Panc1 (cell line): ENCODE data around the gene SDK2. TPM values are rescaled to one million over a fixed set of nuclear protein-coding genes. Genes with fewer than 3 reads are reported as not detected.

Source experiments
- ATAC-seq: fragments of 200-7000 bp; cut with Tn5 transposase; 2 replicates; pipeline ENCODE4 v1.9.1; 2020; ENCODE audit warnings: mild to moderate bottlenecking, moderate library complexity
- BruUV-seq: library from RNA; stranded (reverse); fragments of 400-500 nt; replicated peaks from 2 replicates; lab custom pipeline; 2021; lab: Mats Ljungman, UMichigan
- CTCF ChIA-PET: fragments of 300-600 bp; sonication (Branson Sonifier 250); formaldehyde crosslinking; loops from one replicate; lab custom pipeline; 2022; ENCODE audit warnings: antibody characterized with exemption; lab: Charles Lee
- POLR2A ChIA-PET: fragments of 300-600 bp; sonication (Branson Sonifier 250); formaldehyde crosslinking; loops from one replicate; lab custom pipeline; 2022; ENCODE audit warnings: antibody characterized with exemption; lab: Charles Lee
- DNase-seq: peaks from one replicate; pipeline ENCODE4 v3.0.0-alpha.2; 2010; ENCODE audit warnings: low read depth, low spot score
- H3K27ac ChIP-seq: 2 replicates; pipeline ENCODE4 v1.5.1; 2011; ENCODE audit warnings: mild to moderate bottlenecking, low read length, inconsistent platforms
- H3K27me3 ChIP-seq: fragments of 200-500 bp; sonication (Bioruptor generic); 2 replicates; pipeline ENCODE4 v1.6.0; 2014; ENCODE audit warnings: low read length, inconsistent platforms; ENCODE audit not compliant: control insufficient read depth, insufficient read depth
- H3K36me3 ChIP-seq: fragments of 200-500 bp; sonication (Bioruptor generic); 2 replicates; pipeline ENCODE4 v1.5.1; 2014; ENCODE audit warnings: inconsistent platforms, mild to moderate bottlenecking, low read length, moderate library complexity; ENCODE audit not compliant: control insufficient read depth, insufficient read depth
- H3K4me1 ChIP-seq: 2 replicates; pipeline ENCODE4 v1.5.1; 2011; ENCODE audit warnings: inconsistent platforms, mild to moderate bottlenecking, low read length, moderate library complexity; ENCODE audit not compliant: control insufficient read depth, insufficient read depth
- H3K4me3 ChIP-seq, 2 experiments: 2 replicates each; pipeline ENCODE4 v1.5.1; 2011 to 2012; ENCODE audit warnings: low read depth in 2 of 2, low read length in 2 of 2, mild to moderate bottlenecking in 2 of 2, inconsistent platforms in 1 of 2, moderate library complexity in 1 of 2
- H3K9me3 ChIP-seq: fragments of 200-500 bp; sonication (Bioruptor generic); 2 replicates; pipeline ENCODE4 v1.5.1; 2014; ENCODE audit warnings: low read depth, mild to moderate bottlenecking, inconsistent platforms, low read length, moderate library complexity; ENCODE audit not compliant: control insufficient read depth, insufficient read depth
- CTCF ChIP-seq: fragments of 450-650 bp; IDR thresholded peaks from 2 replicates; pipeline ENCODE4 v1.5.1; 2017; ENCODE audit warnings: mild to moderate bottlenecking
- POLR2AphosphoS5 ChIP-seq: IDR thresholded peaks from 2 replicates; pipeline ENCODE4 v1.6.1; 2012; ENCODE audit warnings: mild to moderate bottlenecking, low read depth, low read length, moderate library complexity
- REST ChIP-seq, 2 experiments: IDR thresholded peaks; 2 replicates each; pipeline ENCODE4 v1.6.1; 2011 to 2012; ENCODE audit warnings: low read depth in 2 of 2, control low read depth in 1 of 2, low read length in 1 of 2, mild to moderate bottlenecking in 1 of 2, moderate library complexity in 1 of 2; ENCODE audit not compliant: insufficient read depth in 1 of 2
- SIN3A ChIP-seq: IDR thresholded peaks from 2 replicates; pipeline ENCODE4 v1.6.1; 2012; ENCODE audit warnings: low read depth, mild to moderate bottlenecking, low read length, moderate library complexity, borderline replicate concordance; ENCODE audit not compliant: insufficient read depth
- TCF7L2 ChIP-seq: IDR thresholded peaks from 2 replicates; pipeline ENCODE4 v1.6.1; 2011; ENCODE audit warnings: mild to moderate bottlenecking, low read depth, low read length, inconsistent platforms
- in situ Hi-C: cut with HindIII; loops from 2 replicates; pipeline ENCODE4 v1.10.0; 2016; ENCODE audit warnings: low sequenced_read_pairs, low pct_unique_long_range_greater_than_20kb
- intact Hi-C: fragments of 100-400 bp; cut with micrococcal nuclease; formaldehyde crosslinking; loops from one replicate; pipeline ENCODE4 v1.10.0; 2022; ENCODE audit not compliant: unreplicated experiment
- total RNA-seq: library from RNA; stranded (reverse); gene quantifications from one replicate; pipeline ENCODE4 v1.2.1, GENCODE V29; 2021; ENCODE audit not compliant: unreplicated experiment

SDK2 gene
- total RNA-seq, 1 experiment from 2014 or later, result 0.41 TPM

GRCh38 chr17:73568934-73569333, 75.3 kb downstream of the SDK2 start:
- in situ Hi-C loops (no loop called here), intact Hi-C loops (no loop called here)
- H3K4me1 ChIP-seq, result no peaks in the 10 kb centered on the region
- DNase-seq (no peak), ATAC-seq (no peak)
- ChIA-PET POLR2A (no interaction called here), CTCF (interaction anchor here (0.6 kb wide), 1 partner anchor 736 kb away, joined by 6 read pairs; no protein-coding TSS in a partner anchor)
- TF ChIP-seq TCF7L2 (no peak), SIN3A (no peak), REST (IDR thresholded peaks at IDR 0.05; ENCODE audit: insufficient read depth in 1 of 2, low read depth in 2 of 2, low read length in 1 of 2) (no peak), POLR2AphosphoS5 (no peak), CTCF (no peak)
- no peak overlapping the region for H3K27ac ChIP-seq
- H3K4me3 ChIP-seq, result no peak overlapping the region
- no TSS peak for BruUV-seq
- H3K36me3 ChIP-seq, result no peaks in the 10 kb centered on the region
- no peaks in the 10 kb centered on the region for H3K9me3 ChIP-seq
- peaks cover 3% of the 10 kb centered on the region for H3K27me3 ChIP-seq

GRCh38 chr17:73566905-73567782, 77.1 kb downstream of the SDK2 start:
- ChIA-PET POLR2A (interaction anchor here (0.6 kb wide), 2 partner anchors 13 to 110 kb away, joined by 3 to 4 read pairs; no protein-coding TSS in a partner anchor), CTCF (no interaction called here)
- no TSS peak for BruUV-seq
- H3K9me3 ChIP-seq, result no peaks in the 10 kb centered on the region
- H3K4me3 ChIP-seq, result no peak overlapping the region
- intact Hi-C loops, result no loop called here
- peak; percentile 39; the same call in 1 of the 2 replicates for ATAC-seq
- no peaks in the 10 kb centered on the region for H3K36me3 ChIP-seq
- DNase-seq, result no peak
- H3K4me1 ChIP-seq, result no peaks in the 10 kb centered on the region
- TF ChIP-seq REST (IDR thresholded peaks at IDR 0.05; ENCODE audit: insufficient read depth in 1 of 2, low read depth in 2 of 2, low read length in 1 of 2) (no peak), CTCF (no peak), SIN3A (no peak), POLR2AphosphoS5 (no peak), TCF7L2 (no peak)
- no peaks in the 10 kb centered on the region for H3K27me3 ChIP-seq
- in situ Hi-C loops, result no loop called here
- H3K27ac ChIP-seq, result no peak overlapping the region
